Astrocyte (in vitro differentiated cells and primary cell): ENCODE data around the gene ATG13. TPM values are rescaled to one million over a fixed set of nuclear protein-coding genes. Genes with fewer than 3 reads are reported as not detected.

Experiments
- DNase-seq: peaks from one replicate; pipeline ENCODE4 v3.0.0-alpha.2; 2010; ENCODE audit warnings: low read depth
- FAIRE-seq: peaks from 2 replicates; lab custom pipeline; 2011; peaks lifted over from hg19 to GRCh38; lab: Jason Lieb, UNC
- H2AFZ ChIP-seq: 2 replicates; pipeline ENCODE4 v1.6.0; 2012; ENCODE audit warnings: low read depth, low read length, inconsistent platforms
- H3K27ac ChIP-seq: 2 replicates; pipeline ENCODE4 v1.5.1; 2011; ENCODE audit warnings: low read depth, low read length, inconsistent platforms
- H3K27me3 ChIP-seq: 2 replicates; pipeline ENCODE4 v1.6.0; 2011; ENCODE audit warnings: low read length, inconsistent platforms; ENCODE audit not compliant: insufficient read depth
- H3K36me3 ChIP-seq: 2 replicates; pipeline ENCODE4 v1.5.1; 2011; ENCODE audit warnings: low read length, inconsistent platforms; ENCODE audit not compliant: insufficient read depth
- H3K4me1 ChIP-seq: 2 replicates; pipeline ENCODE4 v1.5.1; 2011; ENCODE audit warnings: low read length, inconsistent platforms; ENCODE audit not compliant: insufficient read depth
- H3K4me2 ChIP-seq: 2 replicates; pipeline ENCODE4 v1.6.0; 2012; ENCODE audit warnings: low read length, inconsistent platforms
- H3K4me3 ChIP-seq: 2 replicates; pipeline ENCODE4 v1.5.1; 2011; ENCODE audit warnings: low read depth, mild to moderate bottlenecking, low read length, inconsistent platforms; ENCODE audit not compliant: insufficient read depth
- H3K79me2 ChIP-seq: 2 replicates; pipeline ENCODE4 v1.6.0; 2012; ENCODE audit warnings: mild to moderate bottlenecking, low read length, inconsistent platforms; ENCODE audit not compliant: insufficient read depth
- H3K9ac ChIP-seq: 2 replicates; pipeline ENCODE4 v1.6.0; 2012; ENCODE audit warnings: mild to moderate bottlenecking, low read length, inconsistent platforms
- H3K9me3 ChIP-seq: 2 replicates; pipeline ENCODE4 v1.5.1; 2012; ENCODE audit warnings: low read depth, mild to moderate bottlenecking, low read length, inconsistent platforms; ENCODE audit not compliant: insufficient read depth
- H4K20me1 ChIP-seq: 2 replicates; pipeline ENCODE4 v1.6.0; 2012; ENCODE audit warnings: low read length, inconsistent platforms; ENCODE audit not compliant: insufficient read depth
- H3K27ac Mint-ChIP-seq: one replicate; pipeline ENCODE4 v1.8.0; 2021; ENCODE audit warnings: mild to moderate bottlenecking, mixed read lengths; ENCODE audit not compliant: unreplicated experiment
- H3K27me3 Mint-ChIP-seq: one replicate; pipeline ENCODE4 v1.8.0; 2021; ENCODE audit warnings: low read depth, mixed read lengths; ENCODE audit not compliant: unreplicated experiment
- H3K36me3 Mint-ChIP-seq: one replicate; pipeline ENCODE4 v1.8.0; 2021; ENCODE audit warnings: low read depth, mixed read lengths; ENCODE audit not compliant: unreplicated experiment
- H3K4me1 Mint-ChIP-seq: one replicate; pipeline ENCODE4 v1.8.0; 2021; ENCODE audit warnings: low read depth, mixed read lengths; ENCODE audit not compliant: unreplicated experiment
- H3K4me3 Mint-ChIP-seq: one replicate; pipeline ENCODE4 v1.8.0; 2021; ENCODE audit warnings: mild to moderate bottlenecking, moderate library complexity, mixed read lengths; ENCODE audit not compliant: unreplicated experiment
- H3K9me3 Mint-ChIP-seq: one replicate; pipeline ENCODE4 v1.8.0; 2021; ENCODE audit warnings: mild to moderate bottlenecking, mixed read lengths; ENCODE audit not compliant: unreplicated experiment
- CTCF ChIP-seq: IDR thresholded peaks from 2 replicates; pipeline ENCODE4 v1.5.1; 2011; ENCODE audit warnings: low read depth, mild to moderate bottlenecking, inconsistent platforms, low read length, moderate library complexity; ENCODE audit not compliant: insufficient read depth
- EZH2 ChIP-seq: IDR thresholded peaks from 2 replicates; pipeline ENCODE4 v1.6.1; 2012; ENCODE audit warnings: mild to moderate bottlenecking, low read length, inconsistent platforms; ENCODE audit not compliant: insufficient read depth
- total RNA-seq: library from RNA; stranded (reverse); gene quantifications from 2 replicates; pipeline ENCODE4 v1.2.1, GENCODE V29; 2021

The ATG13 gene
- total RNA-seq, 1 donor from 2014 or later: 116 TPM

DNA sequence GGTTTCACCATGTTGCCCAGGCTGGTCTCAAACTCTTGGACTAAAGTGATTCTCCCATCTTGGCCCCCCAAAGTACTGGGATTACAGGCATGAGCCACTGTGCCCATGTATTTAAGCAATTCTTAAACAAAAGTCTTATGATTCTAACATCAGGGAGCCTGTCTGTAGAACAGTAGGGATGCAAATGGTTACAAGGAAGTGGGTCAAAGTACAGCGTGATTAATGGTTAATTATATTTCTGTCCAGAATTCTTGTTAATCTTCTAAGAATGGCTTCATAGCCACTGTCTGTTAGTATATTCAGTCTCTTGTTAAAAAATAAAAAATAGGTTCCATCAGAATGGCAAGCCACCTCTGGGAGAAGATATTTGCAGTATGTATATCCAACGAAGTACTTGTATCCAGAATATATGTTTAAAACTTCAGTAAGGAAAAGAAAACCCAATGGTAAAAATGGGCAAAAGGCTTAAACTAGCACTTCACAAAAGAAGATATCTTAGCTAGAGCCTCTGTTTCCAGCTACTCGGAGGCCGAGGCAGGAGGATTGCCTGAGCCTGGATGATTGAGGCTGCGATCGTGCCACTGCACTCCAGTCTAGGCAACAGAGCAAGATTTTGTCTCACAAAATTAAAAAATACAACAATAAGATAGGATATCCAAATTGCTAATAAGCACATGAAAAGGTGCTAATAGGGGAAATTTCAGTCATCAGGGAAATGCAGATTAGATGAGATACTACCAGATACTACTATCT lies 22.9 kb downstream of the ATG13 start:
- no peaks in the 10 kb centered on the region for H3K27me3 ChIP-seq
- H3K27ac Mint-ChIP-seq: no peak overlapping the region
- H3K9me3 ChIP-seq: no peaks in the 10 kb centered on the region
- no peak overlapping the region for H2AFZ ChIP-seq
- no peak overlapping the region for H3K4me2 ChIP-seq
- H4K20me1 ChIP-seq: peaks cover 26% of the 10 kb centered on the region
- H3K27me3 Mint-ChIP-seq: no peaks in the 10 kb centered on the region
- TF ChIP-seq EZH2: no peak
- no peak for TF ChIP-seq CTCF
- no peak overlapping the region for H3K9ac ChIP-seq
- no peak for FAIRE-seq
- DNase-seq: no peak
- H3K4me3 ChIP-seq: no peak overlapping the region
- H3K4me1 Mint-ChIP-seq: peaks cover 10% of the 10 kb centered on the region
- H3K9me3 Mint-ChIP-seq: no peaks in the 10 kb centered on the region
- peaks cover 17% of the 10 kb centered on the region for H3K36me3 Mint-ChIP-seq
- H3K4me3 Mint-ChIP-seq: no peak overlapping the region
- H3K79me2 ChIP-seq: peaks cover 27% of the 10 kb centered on the region
- no peaks in the 10 kb centered on the region for H3K4me1 ChIP-seq
- H3K36me3 ChIP-seq: peaks cover 11% of the 10 kb centered on the region
- no peak overlapping the region for H3K27ac ChIP-seq

DNA sequence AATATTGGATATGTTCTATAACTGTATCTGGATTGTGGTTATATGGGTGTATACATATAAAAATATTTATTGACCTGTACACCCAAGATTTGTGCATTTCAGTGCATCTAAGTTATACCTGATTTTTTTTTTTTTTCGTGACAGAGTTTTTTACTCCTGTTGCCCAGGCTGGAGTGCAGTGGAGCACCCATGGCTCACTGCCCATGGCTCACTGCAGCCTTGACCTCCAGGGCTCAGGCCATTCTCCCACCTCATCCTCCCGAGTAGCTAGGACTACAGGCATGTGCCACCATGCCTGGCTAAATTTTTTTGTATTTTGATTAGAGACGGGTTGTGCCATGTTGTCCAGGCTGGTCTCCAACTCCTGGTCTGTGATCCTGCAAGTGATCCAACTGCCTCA lies 24.3 kb downstream of the ATG13 start:
- no peak overlapping the region for H3K27ac Mint-ChIP-seq
- H3K9me3 Mint-ChIP-seq: no peaks in the 10 kb centered on the region

More for the DNA sequence above, 24.3 kb downstream of the ATG13 start:
- peaks cover 27% of the 10 kb centered on the region for H3K79me2 ChIP-seq
- H4K20me1 ChIP-seq: peaks cover 26% of the 10 kb centered on the region
- H2AFZ ChIP-seq: no peak overlapping the region
- H3K9ac ChIP-seq: no peak overlapping the region
- no peaks in the 10 kb centered on the region for H3K9me3 ChIP-seq
- Mint-ChIP-seq H3K4me1 (peaks cover 10% of the 10 kb centered on the region), H3K27me3 (no peaks in the 10 kb centered on the region), H3K4me3 (no peak overlapping the region), H3K36me3 (peaks cover 21% of the 10 kb centered on the region)
- TF ChIP-seq EZH2 (no peak), CTCF (no peak)
- no peak overlapping the region for H3K4me3 ChIP-seq
- H3K27me3 ChIP-seq: no peaks in the 10 kb centered on the region
- FAIRE-seq (no peak), DNase-seq (no peak)
- H3K4me2 ChIP-seq: no peak overlapping the region
- H3K27ac ChIP-seq: no peak overlapping the region
- peaks cover 16% of the 10 kb centered on the region for H3K36me3 ChIP-seq
- H3K4me1 ChIP-seq: no peaks in the 10 kb centered on the region
